ENCODE measurements around the gene DNAJC5. TPM values are rescaled to one million over a fixed set of nuclear protein-coding genes. Genes with fewer than 3 reads are reported as not detected.

Gene DNAJC5
- total and polyA plus RNA-seq, 2 donors (not counting 3 experiments of a cell fraction or from before 2014, with no cell fraction given): 44.7 to 60.3 TPM

DNA sequence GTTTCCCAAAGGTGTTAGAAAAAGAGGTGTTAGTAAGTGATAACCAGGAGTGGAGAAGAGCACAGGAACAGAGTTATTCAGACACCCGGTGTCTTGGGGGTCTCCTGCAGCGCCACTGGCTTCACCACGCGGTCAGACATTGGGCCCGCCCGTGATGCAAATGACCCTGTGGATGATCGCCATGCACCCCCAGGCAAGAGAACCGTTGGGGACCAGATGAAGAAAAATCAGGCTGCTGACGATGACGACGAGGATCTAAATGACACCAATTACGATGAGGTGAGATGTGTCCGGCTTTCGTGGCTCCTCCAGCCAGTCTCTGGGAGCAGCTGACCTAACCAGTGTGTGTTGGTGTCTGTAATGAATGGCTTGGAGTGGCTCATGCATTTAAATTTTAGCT lies 88.0 kb downstream of the DNAJC5 start:
- dilution Hi-C loops (cut with MboI; ENCODE audit: extremely low pct_ligation_motif_present, low sequenced_read_pairs): no loop called here

More for the DNA sequence above, 88.0 kb downstream of the DNAJC5 start:
- H3K9ac ChIP-seq (replicated peaks; ENCODE audit: extremely low read depth, insufficient read depth, low read length): no peak overlapping the region
- H4K20me1 ChIP-seq (replicated peaks; ENCODE audit: control insufficient read depth, extremely low read depth, insufficient read depth, low read length): no peaks in the 10 kb centered on the region
- H3K27me3 ChIP-seq (ENCODE audit: control insufficient read depth in 2 of 2, insufficient read depth in 2 of 2, low read length in 2 of 2): no peaks in the 10 kb centered on the region
- H3K4me1 ChIP-seq (ENCODE audit: control insufficient read depth, extremely low read depth, insufficient read depth, low read length): peaks cover 20% of the 10 kb centered on the region
- ChIA-PET CTCF (interaction anchor here (1.4 to 4.2 kb wide), 3 partner anchors 9 to 75 kb away, joined by 3 to 34 read pairs (median 6); no protein-coding TSS in a partner anchor), POLR2A (no interaction called here)
- no peak overlapping the region for H3K27ac ChIP-seq (ENCODE audit: insufficient read depth, low read depth, low read length)
- no peaks in the 10 kb centered on the region for H3K9me3 ChIP-seq (replicated peaks; ENCODE audit: control insufficient read depth, insufficient read depth, low read length)
- TF ChIP-seq, protein P1, sequence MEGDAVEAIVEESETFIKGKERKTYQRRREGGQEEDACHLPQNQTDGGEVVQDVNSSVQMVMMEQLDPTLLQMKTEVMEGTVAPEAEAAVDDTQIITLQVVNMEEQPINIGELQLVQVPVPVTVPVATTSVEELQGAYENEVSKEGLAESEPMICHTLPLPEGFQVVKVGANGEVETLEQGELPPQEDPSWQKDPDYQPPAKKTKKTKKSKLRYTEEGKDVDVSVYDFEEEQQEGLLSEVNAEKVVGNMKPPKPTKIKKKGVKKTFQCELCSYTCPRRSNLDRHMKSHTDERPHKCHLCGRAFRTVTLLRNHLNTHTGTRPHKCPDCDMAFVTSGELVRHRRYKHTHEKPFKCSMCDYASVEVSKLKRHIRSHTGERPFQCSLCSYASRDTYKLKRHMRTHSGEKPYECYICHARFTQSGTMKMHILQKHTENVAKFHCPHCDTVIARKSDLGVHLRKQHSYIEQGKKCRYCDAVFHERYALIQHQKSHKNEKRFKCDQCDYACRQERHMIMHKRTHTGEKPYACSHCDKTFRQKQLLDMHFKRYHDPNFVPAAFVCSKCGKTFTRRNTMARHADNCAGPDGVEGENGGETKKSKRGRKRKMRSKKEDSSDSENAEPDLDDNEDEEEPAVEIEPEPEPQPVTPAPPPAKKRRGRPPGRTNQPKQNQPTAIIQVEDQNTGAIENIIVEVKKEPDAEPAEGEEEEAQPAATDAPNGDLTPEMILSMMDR (IDR thresholded peaks at IDR 0.05; ENCODE audit: extremely low read depth in 1 of 2, insufficient read depth in 1 of 2, low read depth in 1 of 2, low read length in 2 of 2): no peak
- TF ChIP-seq FOS (IDR thresholded peaks at IDR 0.05; ENCODE audit: borderline replicate concordance, insufficient read depth, low read length): no peak
- TF ChIP-seq MYC (IDR thresholded peaks at IDR 0.05; ENCODE audit: low read depth, low read length): no peak
- H3K4me3 ChIP-seq (replicated peaks in 1 of 3; ENCODE audit: insufficient read depth in 1 of 3, low read depth in 1 of 3, low read length in 3 of 3): no peak overlapping the region
- H3K9me1 ChIP-seq (replicated peaks; ENCODE audit: control insufficient read depth, extremely low read depth, insufficient read depth, low read length): no peaks in the 10 kb centered on the region
- intact Hi-C loops (cut with micrococcal nuclease): no loop called here
- H3K36me3 ChIP-seq (ENCODE audit: control insufficient read depth in 2 of 2, extremely low read depth in 1 of 2, insufficient read depth in 2 of 2, low read length in 2 of 2): peaks cover 3 to 12% of the 10 kb centered on the region in 2 experiments
- no peak for DNase-seq (ENCODE audit: low read depth, low spot score)
- BruUV-seq (replicated peaks): no TSS peak
- FAIRE-seq: no peak
- no peak overlapping the region for H3K4me2 ChIP-seq (ENCODE audit: insufficient read depth, low read length)
- H2AFZ ChIP-seq (ENCODE audit: low read depth, low read length): no peak overlapping the region
- H3K79me2 ChIP-seq (ENCODE audit: control insufficient read depth, insufficient read depth, low read length): peaks cover 16% of the 10 kb centered on the region

MicroRNA genes within 50 kb of the gene (microRNA counts, 767-probe panel; counts per million panel counts)
- 723 counts per million, percentile 96 among the panel's probes with 10 or more counts for microRNA hsa-miR-1914-5p
- microRNA hsa-miR-647: 723 counts per million, percentile 96 among the panel's probes with 10 or more counts
- microRNA hsa-miR-941: 723 counts per million, percentile 96 among the panel's probes with 10 or more counts

Small RNAs within 50 kb of the gene (microRNA-seq; reads per million reads assigned to microRNA genes)
- gene MIR1914 (ENCODE audit: borderline number of aligned reads, borderline replicate concordance) (not detected), gene MIR647 (ENCODE audit: borderline number of aligned reads, borderline replicate concordance) (not detected), gene MIR941-1 (ENCODE audit: borderline number of aligned reads, borderline replicate concordance) (not detected), gene MIR941-2 (ENCODE audit: borderline number of aligned reads, borderline replicate concordance) (not detected), gene MIR941-3 (ENCODE audit: borderline number of aligned reads, borderline replicate concordance) (not detected), gene MIR941-4 (ENCODE audit: borderline number of aligned reads, borderline replicate concordance) (not detected), gene MIR941-5 (ENCODE audit: borderline number of aligned reads, borderline replicate concordance) (not detected)

Small RNAs within 50 kb of the gene (small RNA-seq; reads per million reads assigned to genes)
- gene MIR647 (ENCODE audit: insufficient read depth, insufficient read length, low read depth, low replicate concordance) (not detected), gene MIR941-2 (ENCODE audit: insufficient read depth, insufficient read length, low read depth, low replicate concordance) (not detected), gene MIR941-4 (ENCODE audit: insufficient read depth, insufficient read length, low read depth, low replicate concordance) (not detected), gene MIR941-5 (ENCODE audit: insufficient read depth, insufficient read length, low read depth, low replicate concordance) (not detected), gene RNU1-134P (ENCODE audit: insufficient read depth, insufficient read length, low read depth, low replicate concordance) (12.3 reads per million, percentile 67 among the genes with 10 or more reads in this experiment)

Other genes with a start within 250 kb of the DNAJC5 start
- 1.7 and 1.8 TPM in 2 replicates for gene STMN3, start 241.7 kb upstream of the DNAJC5 start, total RNA-seq
- gene STMN3, start 241.7 kb upstream of the DNAJC5 start, polyA plus RNA-seq: 4.7 and 8.4 TPM in 2 replicates
- gene RTEL1, start 236.8 kb upstream of the DNAJC5 start, total RNA-seq: 38.6 and 44.9 TPM in 2 replicates
- 17.0 and 20.6 TPM in 2 replicates for gene RTEL1, start 236.8 kb upstream of the DNAJC5 start, polyA plus RNA-seq
- gene TNFRSF6B, start 198.5 kb upstream of the DNAJC5 start, total RNA-seq: 0.69 TPM in 1 of 2 replicates, not detected in the other
- gene TNFRSF6B, start 198.5 kb upstream of the DNAJC5 start, polyA plus RNA-seq: 11.3 and 20.6 TPM in 2 replicates
- gene ARFRP1, start 187.2 kb upstream of the DNAJC5 start, total RNA-seq: 51.6 and 56.3 TPM in 2 replicates
- gene ARFRP1, start 187.2 kb upstream of the DNAJC5 start, polyA plus RNA-seq: 37.0 and 48.7 TPM in 2 replicates
- gene ZGPAT, start 187.1 kb upstream of the DNAJC5 start, total RNA-seq: 29.3 and 31.7 TPM in 2 replicates
- 23.1 and 24.4 TPM in 2 replicates for gene ZGPAT, start 187.1 kb upstream of the DNAJC5 start, polyA plus RNA-seq
- gene LIME1, start 158.5 kb upstream of the DNAJC5 start, total RNA-seq: 11.5 and 12.2 TPM in 2 replicates
- gene LIME1, start 158.5 kb upstream of the DNAJC5 start, polyA plus RNA-seq: 10.7 and 16.3 TPM in 2 replicates
- 69.3 and 69.4 TPM in 2 replicates for gene SLC2A4RG, start 155.3 kb upstream of the DNAJC5 start, total RNA-seq
- gene SLC2A4RG, start 155.3 kb upstream of the DNAJC5 start, polyA plus RNA-seq: 41.7 and 66.5 TPM in 2 replicates
- gene ZBTB46, start 63.9 kb upstream of the DNAJC5 start, total RNA-seq: 4.3 and 7.1 TPM in 2 replicates
- 1.3 TPM in 2 replicates for gene ZBTB46, start 63.9 kb upstream of the DNAJC5 start, polyA plus RNA-seq
- not detected in 2 replicates for gene ABHD16B, start 33.6 kb upstream of the DNAJC5 start, total RNA-seq
- gene ABHD16B, start 33.6 kb upstream of the DNAJC5 start, polyA plus RNA-seq: not detected in 2 replicates
- 114 and 123 TPM in 2 replicates for gene TPD52L2, start 29.9 kb upstream of the DNAJC5 start, total RNA-seq
- 142 and 151 TPM in 2 replicates for gene TPD52L2, start 29.9 kb upstream of the DNAJC5 start, polyA plus RNA-seq
- gene UCKL1, start 61.3 kb downstream of the DNAJC5 start, total RNA-seq: 51.1 TPM in 2 replicates
- 78.8 and 113 TPM in 2 replicates for gene UCKL1, start 61.3 kb downstream of the DNAJC5 start, polyA plus RNA-seq
- 25.9 and 30.0 TPM in 2 replicates for gene ZNF512B, start 74.8 kb downstream of the DNAJC5 start, total RNA-seq
- gene ZNF512B, start 74.8 kb downstream of the DNAJC5 start, polyA plus RNA-seq: 8.7 and 10.0 TPM in 2 replicates
- 4.7 and 5.7 TPM in 2 replicates for gene SAMD10, start 84.5 kb downstream of the DNAJC5 start, total RNA-seq
- gene SAMD10, start 84.5 kb downstream of the DNAJC5 start, polyA plus RNA-seq: 5.3 and 6.9 TPM in 2 replicates
- gene PRPF6, start 86.0 kb downstream of the DNAJC5 start, total RNA-seq: 64.2 and 67.4 TPM in 2 replicates
- gene PRPF6, start 86.0 kb downstream of the DNAJC5 start, polyA plus RNA-seq: 27.1 and 35.3 TPM in 2 replicates
- 5.8 and 6.0 TPM in 2 replicates for gene C20orf204, start 141.1 kb downstream of the DNAJC5 start, total RNA-seq
- 2.8 and 4.5 TPM in 2 replicates for gene C20orf204, start 141.1 kb downstream of the DNAJC5 start, polyA plus RNA-seq
- 175 and 211 TPM in 2 replicates for gene SOX18, start 154.5 kb downstream of the DNAJC5 start, total RNA-seq
- gene SOX18, start 154.5 kb downstream of the DNAJC5 start, polyA plus RNA-seq: 20.9 and 21.8 TPM in 2 replicates
- 65.5 and 71.3 TPM in 2 replicates for gene TCEA2, start 168.1 kb downstream of the DNAJC5 start, total RNA-seq
- gene TCEA2, start 168.1 kb downstream of the DNAJC5 start, polyA plus RNA-seq: 53.1 and 56.0 TPM in 2 replicates
- gene RGS19, start 184.4 kb downstream of the DNAJC5 start, total RNA-seq: 27.8 and 28.3 TPM in 2 replicates
- gene RGS19, start 184.4 kb downstream of the DNAJC5 start, polyA plus RNA-seq: 33.7 and 69.6 TPM in 2 replicates
- gene OPRL1, start 185.0 kb downstream of the DNAJC5 start, total RNA-seq: 1.9 and 2.2 TPM in 2 replicates
- gene OPRL1, start 185.0 kb downstream of the DNAJC5 start, polyA plus RNA-seq: 2.0 and 2.6 TPM in 2 replicates
- not detected in 2 replicates for gene LKAAEAR1, start 189.3 kb downstream of the DNAJC5 start, total RNA-seq
- gene LKAAEAR1, start 189.3 kb downstream of the DNAJC5 start, polyA plus RNA-seq: 0.29 and 0.46 TPM in 2 replicates
- gene NPBWR2, start 212.4 kb downstream of the DNAJC5 start, total RNA-seq: not detected in 2 replicates
- not detected in 2 replicates for gene NPBWR2, start 212.4 kb downstream of the DNAJC5 start, polyA plus RNA-seq